Psoas muscle (tissue), 8 donors: ENCODE results near the gene CLDN18. TPM values are rescaled to one million over a fixed set of nuclear protein-coding genes. Genes with fewer than 3 reads are reported as not detected.
A peak's percentile ranks its signal among the peaks of the same experiment; 100 is the strongest.

Experiments used
- ATAC-seq, 4 donors: fragments of 200-7000 bp; cut with Tn5 transposase; one replicate each; pipeline ENCODE4 v1.9.1; 2020; ENCODE audit warnings: moderate library complexity in 3 of 4, mild to moderate bottlenecking in 2 of 4
- DNase-seq, 2 donors: peaks; one replicate each; pipeline ENCODE4 v3.0.0-alpha.2; 2020
- H3K27ac ChIP-seq: fragments of 200-600 bp; one replicate; pipeline ENCODE4 v1.8.0; 2022
- H3K27me3 ChIP-seq, 3 donors: fragments of 200-600 bp in 1 of 3; one replicate each; pipeline versions ENCODE4 v1.6.1 to v1.8.0; 2013 to 2022; ENCODE audit warnings: low read length in 2 of 3, mild to moderate bottlenecking in 2 of 3, moderate library complexity in 1 of 3; ENCODE audit not compliant: insufficient read depth in 3 of 3
- H3K36me3 ChIP-seq, 2 donors: fragments of 200-600 bp in 1 of 2; one replicate each; pipeline versions ENCODE4 v1.6.1 to v1.8.0; 2013 to 2022; ENCODE audit warnings: low read depth in 1 of 2, mild to moderate bottlenecking in 1 of 2, moderate library complexity in 1 of 2; ENCODE audit not compliant: insufficient read depth in 1 of 2
- H3K4me1 ChIP-seq: fragments of 200-600 bp; one replicate; pipeline ENCODE4 v1.8.0; 2022
- H3K4me3 ChIP-seq: fragments of 200-600 bp; one replicate; pipeline ENCODE4 v1.8.0; 2022; ENCODE audit warnings: mild to moderate bottlenecking
- H3K9me3 ChIP-seq: fragments of 200-600 bp; one replicate; pipeline ENCODE4 v1.8.0; 2022
- CTCF ChIP-seq: fragments of 200-600 bp; IDR thresholded peaks from one replicate; pipeline ENCODE4 v1.8.0; 2022; ENCODE audit warnings: antibody characterized with exemption
- WGBS, 3 donors: extraction: QIAGEN DNeasy Blood & Tissue Kit; methylation state at CpG; one replicate each; pipeline versions ENCODE4 v1.1.6 to v1.1.7; 2013; 5-methylcytosine and 5-hydroxymethylcytosine counted together
- intact Hi-C, 2 donors: fragments of 100-400 bp; cut with DNase I; formaldehyde crosslinking; loops; one replicate each; pipeline versions ENCODE4 v1.11.0 to v1.14.2; 2022
- long read RNA-seq, 2 donors: library from polyadenylated mRNA; unstranded; transcript quantifications; one replicate each; pipeline ENCODE4 v2.0.0, GENCODE V29; 2021
- polyA plus RNA-seq, 3 donors: library from polyadenylated mRNA; stranded (reverse); fragments of 200-250 nt; gene quantifications; one replicate each; pipeline ENCODE4 v1.2.3, GENCODE V29; 2013
- total RNA-seq, 4 donors: library from RNA; stranded (reverse); fragmentation: NEBNext Ultra II Directional in 2 of 4; extraction: Animal tissue kit (Norgen Biotek cat#: 25700) in 2 of 4; gene quantifications; one replicate each; pipeline versions ENCODE4 v1.2.1 to v1.2.4, GENCODE V29; 2021 to 2023
- donor health status: healthy with polysubstance abuse.
- donor health status: DM: no; HTN: no; CAD: no; lungs with moderate emphysema.
- donor health status: Bipolar disorder and iron deficiency.
- donor health status: healthy.
- donor health status: DM: yes; HTN: yes; CAD: no.
- donor health status: DM: no; HTN: no; CAD: no.
- donor health status: DM: no; HTN: no; CAD: no.
- donor health status: DM: yes; HTN: yes; CAD: no.

CLDN18 gene
- total RNA-seq (not detected), polyA plus RNA-seq (under 1 TPM in 1 of 3 donors, not detected in 2; 0.03 TPM)
- long read RNA-seq, donor 1 = 0 reads
- long read RNA-seq, donor 2 = 0 reads

- Histone ChIP-seq H3K4me1 (no peaks in the 10 kb centered on the region), H3K9me3 (no peaks in the 10 kb centered on the region), H3K27me3 (no peaks in the 10 kb centered on the region), H3K36me3 (no peaks in the 10 kb centered on the region), H3K27ac (no peak within 1 kb of the TSS), H3K4me3 (no peak within 1 kb of the TSS)
- no peak for ATAC-seq
- DNase-seq = no peak
- intact Hi-C loops = no loop called here
- no peak for TF ChIP-seq CTCF
- 81 to 85% (median 82%) methylated on average over 30 of the region's 30 CpGs for WGBS, 3 donors
Observed at GRCh38 chr3:138009476-138010272, at the start of gene CLDN18. Gene CLDN18 (plus strand): TSS chr3:138010165. CDS start chr3:138010226, 61 bp downstream.

- 84 to 87% (median 87%) methylated on average over 7 of the region's 7 CpGs for WGBS, 3 donors
- H3K36me3 ChIP-seq = no peaks in the 10 kb centered on the region
- DNase-seq = no peak
- TF ChIP-seq CTCF = no peak
- intact Hi-C loops = no loop called here
- no peak overlapping the region for H3K27ac ChIP-seq
- H3K4me3 ChIP-seq = no peak overlapping the region
- H3K27me3 ChIP-seq = peaks cover 0 to 2% (median 0%) of the 10 kb centered on the region in 3 donors
- no peaks in the 10 kb centered on the region for H3K9me3 ChIP-seq
- no peak for ATAC-seq
- no peaks in the 10 kb centered on the region for H3K4me1 ChIP-seq
Observed at GRCh38 chr3:137962251-137962650, 47.7 kb upstream of the CLDN18 start.

GRCh38 chr3:137963463-137963862 lies 46.5 kb upstream of the CLDN18 start:
- peaks cover 0 to 2% (median 0%) of the 10 kb centered on the region in 3 donors for H3K27me3 ChIP-seq
- no peaks in the 10 kb centered on the region for H3K4me1 ChIP-seq
- no peak overlapping the region for H3K4me3 ChIP-seq
- no peaks in the 10 kb centered on the region for H3K9me3 ChIP-seq
- WGBS, 3 donors = 77 to 87% (median 82%) methylated on average over 4 of the region's 4 CpGs
- no peak for DNase-seq
- no peak overlapping the region for H3K27ac ChIP-seq
- no peaks in the 10 kb centered on the region for H3K36me3 ChIP-seq
- intact Hi-C loops = no loop called here
- ATAC-seq = no peak
- no peak for TF ChIP-seq CTCF

GRCh38 chr3:137970914-137971831 lies 38.8 kb upstream of the CLDN18 start:
- peak; percentile 68 to 78 for DNase-seq
- intact Hi-C loops = loop anchor here (5.0 kb wide), 2 partner anchors 864 to 869 kb away; no protein-coding TSS in a partner anchor
- Histone ChIP-seq H3K27ac (no peak overlapping the region), H3K4me3 (no peak overlapping the region), H3K27me3 (no peaks in the 10 kb centered on the region), H3K36me3 (no peaks in the 10 kb centered on the region), H3K9me3 (no peaks in the 10 kb centered on the region), H3K4me1 (no peaks in the 10 kb centered on the region)
- peak; percentile 67 for TF ChIP-seq CTCF
- ATAC-seq = peak in 3 of 4 donors; percentile 69 to 79 (median 71)
- 16% methylated on average over 18 of the region's 18 CpGs for WGBS, 3 donors
